CD14-positive monocyte (primary cell): ENCODE results near the gene MAOA. TPM values are rescaled to one million over a fixed set of nuclear protein-coding genes. Genes with fewer than 3 reads are reported as not detected.
A peak's percentile ranks its signal among the peaks of the same experiment; 100 is the strongest.

ENCODE experiments used
- DNase-seq, 3 donors: peaks; one replicate each; pipeline ENCODE4 v3.0.0-alpha.2; 2011 to 2022
- H2AFZ ChIP-seq: 2 replicates; pipeline ENCODE4 v1.6.0; 2012; ENCODE audit warnings: mild to moderate bottlenecking, low read depth, low read length, inconsistent platforms; ENCODE audit not compliant: insufficient read depth, poor library complexity, severe bottlenecking
- H3K27ac ChIP-seq, 2 donors: 1 replicate in 1 of 2; 2 replicates in 1 of 2; pipeline ENCODE4 v1.5.1; 2012 to 2013; ENCODE audit warnings: low read length in 2 of 2, control low read depth in 1 of 2, inconsistent platforms in 1 of 2, low read depth in 1 of 2, mild to moderate bottlenecking in 1 of 2
- H3K27me3 ChIP-seq, 2 donors: one replicate each; pipeline versions ENCODE4 v1.6.0 to v1.6.1; 2011 to 2013; ENCODE audit warnings: low read length in 2 of 2; ENCODE audit not compliant: control insufficient read depth in 2 of 2, insufficient read depth in 2 of 2
- H3K36me3 ChIP-seq, 2 donors: replicated peaks in 1 of 2; 1 replicate in 1 of 2; 2 replicates in 1 of 2; pipeline versions ENCODE4 v1.5.1 to v1.6.1; 2012 to 2013; ENCODE audit warnings: low read length in 2 of 2, control low read depth in 1 of 2, inconsistent platforms in 1 of 2, mild to moderate bottlenecking in 1 of 2; ENCODE audit not compliant: insufficient read depth in 2 of 2, control insufficient read depth in 1 of 2
- H3K4me1 ChIP-seq, 2 donors: 1 replicate in 1 of 2; 2 replicates in 1 of 2; pipeline versions ENCODE4 v1.5.1 to v1.6.1; 2012 to 2013; ENCODE audit warnings: low read length in 2 of 2, control low read depth in 1 of 2, inconsistent platforms in 1 of 2, mild to moderate bottlenecking in 1 of 2, moderate library complexity in 1 of 2; ENCODE audit not compliant: insufficient read depth in 2 of 2, control insufficient read depth in 1 of 2
- H3K4me2 ChIP-seq: replicated peaks from 2 replicates; pipeline ENCODE3; 2012; ENCODE audit warnings: low read length, moderate library complexity, mild to moderate bottlenecking; ENCODE audit not compliant: poor library complexity, severe bottlenecking; ENCODE audit errors: extremely low read depth
- H3K4me3 ChIP-seq, 3 experiments: fragments of 200-600 bp in 1 of 3; sonication (generic) in 1 of 3; replicated peaks in 1 of 3; 1 replicate in 2 of 3; 2 replicates in 1 of 3; pipeline ENCODE4 v1.5.1; 2011 to 2013; ENCODE audit warnings: low read length in 3 of 3, mild to moderate bottlenecking in 3 of 3, control low read depth in 2 of 3, low read depth in 2 of 3, inconsistent platforms in 1 of 3, moderate library complexity in 1 of 3
- H3K79me2 ChIP-seq: 2 replicates; pipeline ENCODE4 v1.6.0; 2012; ENCODE audit warnings: mild to moderate bottlenecking, control low read depth, inconsistent platforms, low read length, moderate library complexity; ENCODE audit not compliant: insufficient read depth
- H3K9ac ChIP-seq: 2 replicates; pipeline ENCODE4 v1.6.0; 2017; ENCODE audit warnings: low read length, mild to moderate bottlenecking; ENCODE audit not compliant: insufficient read depth, poor library complexity, severe bottlenecking
- H3K9me3 ChIP-seq, 2 donors: replicated peaks in 1 of 2; 1 replicate in 1 of 2; 2 replicates in 1 of 2; pipeline versions ENCODE4 v1.5.1 to v1.6.1; 2012 to 2013; ENCODE audit warnings: low read length in 2 of 2, control low read depth in 1 of 2; ENCODE audit not compliant: control insufficient read depth in 1 of 2, insufficient read depth in 1 of 2
- H4K20me1 ChIP-seq: 2 replicates; pipeline ENCODE4 v1.6.0; 2012; ENCODE audit warnings: mild to moderate bottlenecking, low read length, control low read depth, moderate library complexity; ENCODE audit not compliant: insufficient read depth
- H3K27ac Mint-ChIP-seq, 7 donors: one replicate each; pipeline ENCODE4 v1.8.0; 2020; ENCODE audit warnings: mild to moderate bottlenecking in 7 of 7, mixed read lengths in 7 of 7, moderate library complexity in 6 of 7, inconsistent platforms in 2 of 7
- H3K27me3 Mint-ChIP-seq, 3 donors: one replicate each; pipeline ENCODE4 v1.8.0; 2021 to 2022; ENCODE audit warnings: low read depth in 3 of 3, mild to moderate bottlenecking in 3 of 3, mixed read lengths in 3 of 3, moderate library complexity in 3 of 3, inconsistent platforms in 1 of 3
- H3K36me3 Mint-ChIP-seq, 2 donors: one replicate each; pipeline ENCODE4 v1.8.0; 2020; ENCODE audit warnings: mixed read lengths in 2 of 2, inconsistent platforms in 1 of 2, mild to moderate bottlenecking in 1 of 2
- H3K4me1 Mint-ChIP-seq: one replicate; pipeline ENCODE4 v1.8.0; 2020; ENCODE audit warnings: mild to moderate bottlenecking, mixed read lengths
- H3K4me3 Mint-ChIP-seq, 2 donors: one replicate each; pipeline ENCODE4 v1.8.0; 2020; ENCODE audit warnings: mild to moderate bottlenecking in 2 of 2, mixed read lengths in 2 of 2, moderate library complexity in 1 of 2
- H3K9me3 Mint-ChIP-seq, 7 donors: one replicate each; pipeline ENCODE4 v1.8.0; 2020 to 2022; ENCODE audit warnings: mixed read lengths in 7 of 7, mild to moderate bottlenecking in 6 of 7, moderate library complexity in 6 of 7, inconsistent platforms in 2 of 7
- WGBS: methylation state at CpG from one replicate; pipeline ENCODE4 v1.1.5; 2013; ENCODE audit warnings: missing lambda C conversion rate; ENCODE audit not compliant: insufficient coverage; 5-methylcytosine and 5-hydroxymethylcytosine counted together
- intact Hi-C, 2 donors: fragments of 100-400 bp; cut with micrococcal nuclease; formaldehyde crosslinking; loops; one replicate each; pipeline versions ENCODE4 v1.15.0 to v1.15.1; 2023
- polyA plus RNA-seq, 3 donors: library from polyadenylated mRNA; depleted of rRNA in 1 of 3; unstranded in 2 of 3; stranded (reverse) in 1 of 3; fragments of 300-500 nt in 2 of 3; fragments of >200 nt in 1 of 3; fragmentation: Illumina TruSeq in 2 of 3; gene quantifications; 1 replicate in 2 of 3; 2 replicates in 1 of 3; pipeline ENCODE4 v1.2.3, GENCODE V29; 2012 to 2021
- TF ChIP-seq, protein P1 (sequence below): fragments of 200-600 bp; IDR thresholded peaks from one replicate; pipeline ENCODE4 v1.8.0; 2022; ENCODE audit warnings: antibody characterized with exemption, mild to moderate bottlenecking

Gene MAOA
- polyA plus RNA-seq, 3 donors, result 0.11 to 0.56 (median 0.15) TPM

DNA sequence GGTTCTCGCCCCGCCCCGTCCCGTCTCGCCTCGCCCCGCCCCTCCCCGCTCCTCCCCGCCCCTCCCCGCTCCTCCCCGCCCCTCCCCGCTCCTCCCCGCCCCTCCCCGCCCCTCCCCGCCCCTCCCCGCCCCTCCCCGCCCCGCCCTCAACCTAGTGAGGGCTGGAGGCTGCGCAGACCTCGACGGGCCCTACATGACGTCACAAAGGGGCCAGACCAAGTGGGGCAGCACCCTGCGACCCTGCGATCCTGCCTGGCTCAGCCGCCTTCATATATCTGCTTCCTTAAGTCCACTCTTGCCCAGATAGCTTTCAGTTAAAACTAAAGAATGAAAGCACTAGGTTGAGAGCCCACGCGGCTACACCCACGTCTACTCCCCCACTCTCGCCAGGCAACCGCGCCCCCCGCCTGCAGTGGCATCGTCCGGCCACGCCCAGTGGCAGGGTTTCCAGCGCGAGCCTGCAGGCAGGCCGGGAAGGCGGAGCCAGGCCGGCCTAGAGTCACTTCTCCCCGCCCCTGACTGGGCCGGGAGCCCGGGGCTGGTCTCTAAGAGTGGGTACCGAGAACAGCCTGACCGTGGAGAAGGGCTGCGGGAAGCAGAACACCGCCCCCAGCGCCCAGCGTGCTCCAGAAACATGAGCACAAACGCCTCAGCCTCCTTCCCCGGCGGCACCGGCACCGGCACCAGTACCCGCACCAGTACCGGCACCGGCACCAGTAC, 1.5 kb upstream of the MAOA start:
- Histone ChIP-seq H3K27me3 (no peaks in the 10 kb centered on the region), H3K36me3 (no peaks in the 10 kb centered on the region), H3K79me2 (no peaks in the 10 kb centered on the region), H3K27ac (peak overlapping the region; percentile 55 to 88), H2AFZ (peak overlapping the region; percentile 74), H4K20me1 (no peaks in the 10 kb centered on the region), H3K9me3 (peaks cover 0 to 7% of the 10 kb centered on the region in 2 donors), H3K4me2 (peak overlapping the region; percentile 76), H3K4me1 (peaks cover 10 to 12% of the 10 kb centered on the region in 2 donors), H3K9ac (peak overlapping the region; percentile 76), H3K4me3 (peak overlapping the region; percentile 32 to 75 (median 65))
- H3K4me3 Mint-ChIP-seq, result peak overlapping the region; percentile 84 to 93
- no peaks in the 10 kb centered on the region for H3K36me3 Mint-ChIP-seq
- peak overlapping the region; percentile 96 to 100 (median 99) for H3K27ac Mint-ChIP-seq
- TF ChIP-seq, protein P1, sequence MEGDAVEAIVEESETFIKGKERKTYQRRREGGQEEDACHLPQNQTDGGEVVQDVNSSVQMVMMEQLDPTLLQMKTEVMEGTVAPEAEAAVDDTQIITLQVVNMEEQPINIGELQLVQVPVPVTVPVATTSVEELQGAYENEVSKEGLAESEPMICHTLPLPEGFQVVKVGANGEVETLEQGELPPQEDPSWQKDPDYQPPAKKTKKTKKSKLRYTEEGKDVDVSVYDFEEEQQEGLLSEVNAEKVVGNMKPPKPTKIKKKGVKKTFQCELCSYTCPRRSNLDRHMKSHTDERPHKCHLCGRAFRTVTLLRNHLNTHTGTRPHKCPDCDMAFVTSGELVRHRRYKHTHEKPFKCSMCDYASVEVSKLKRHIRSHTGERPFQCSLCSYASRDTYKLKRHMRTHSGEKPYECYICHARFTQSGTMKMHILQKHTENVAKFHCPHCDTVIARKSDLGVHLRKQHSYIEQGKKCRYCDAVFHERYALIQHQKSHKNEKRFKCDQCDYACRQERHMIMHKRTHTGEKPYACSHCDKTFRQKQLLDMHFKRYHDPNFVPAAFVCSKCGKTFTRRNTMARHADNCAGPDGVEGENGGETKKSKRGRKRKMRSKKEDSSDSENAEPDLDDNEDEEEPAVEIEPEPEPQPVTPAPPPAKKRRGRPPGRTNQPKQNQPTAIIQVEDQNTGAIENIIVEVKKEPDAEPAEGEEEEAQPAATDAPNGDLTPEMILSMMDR, result peak; percentile 13
- peaks cover 10% of the 10 kb centered on the region for H3K4me1 Mint-ChIP-seq
- peaks cover 9 to 15% (median 11%) of the 10 kb centered on the region in 3 donors for H3K27me3 Mint-ChIP-seq
- WGBS, result 0% methylated on average over 32 of the region's 57 CpGs
- intact Hi-C loops, result loop anchor here in 1 of 2 donors (5.0 to 10.0 kb wide), 2 partner anchors 70 to 98 kb away; no protein-coding TSS in a partner anchor
- peak; percentile 87 to 91 (median 91) for DNase-seq
- peaks cover 0 to 12% (median 4%) of the 10 kb centered on the region in 7 donors for H3K9me3 Mint-ChIP-seq

DNA sequence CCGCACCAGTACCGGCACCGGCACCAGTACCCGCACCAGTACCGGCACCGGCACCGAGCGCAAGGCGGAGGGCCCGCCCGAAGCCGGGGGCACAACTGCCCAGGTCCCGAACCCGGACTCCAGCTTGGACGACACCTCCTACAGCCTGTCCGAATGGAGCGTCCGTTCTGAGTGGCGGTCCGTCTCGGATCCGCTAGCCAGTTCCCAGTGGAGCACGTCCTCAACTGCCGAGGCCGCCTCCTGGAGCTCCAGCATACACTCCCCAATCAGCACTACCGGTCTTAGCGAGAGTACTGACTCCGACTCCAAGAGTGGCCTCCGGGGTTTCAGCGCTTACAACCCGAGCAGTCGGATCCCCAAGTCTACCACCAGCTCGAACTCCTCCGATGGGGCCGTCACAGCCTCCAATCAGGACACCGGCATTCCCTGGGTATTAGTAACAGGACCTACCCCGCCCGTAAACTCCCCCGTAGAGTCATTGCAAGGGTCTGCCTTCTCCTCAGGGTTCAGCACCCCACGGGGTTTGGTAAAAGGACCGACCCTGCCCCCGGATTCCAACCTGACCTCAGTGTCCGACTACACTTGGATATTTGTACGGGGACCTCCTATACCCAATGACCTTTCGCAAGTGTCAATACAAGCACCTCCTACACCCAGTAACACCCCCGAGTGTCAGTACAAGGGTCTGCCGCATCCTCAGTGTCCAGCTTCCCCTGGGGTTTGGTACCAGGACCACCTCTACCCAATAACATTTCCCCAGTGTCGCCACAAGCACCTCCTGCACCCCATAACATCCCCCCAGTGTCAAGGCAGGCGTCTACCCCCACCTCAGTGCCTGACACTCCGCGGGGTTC, 721 bp upstream of the MAOA start:
- H3K27me3 Mint-ChIP-seq, result peaks cover 9 to 15% (median 11%) of the 10 kb centered on the region in 3 donors
- DNase-seq, result peak in 2 of 3 donors; percentile 4 to 26
- H3K79me2 ChIP-seq, result no peaks in the 10 kb centered on the region
- no peaks in the 10 kb centered on the region for H3K36me3 Mint-ChIP-seq
- peak overlapping the region in 1 of 2 donors; percentile 88 for H3K27ac ChIP-seq
- under 1% methylated on average over 35 of the region's 51 CpGs for WGBS
- no peaks in the 10 kb centered on the region for H3K36me3 ChIP-seq
- no peaks in the 10 kb centered on the region for H4K20me1 ChIP-seq
- peak overlapping the region; percentile 32 to 75 (median 65) for H3K4me3 ChIP-seq
- TF ChIP-seq, protein P1, result peak; percentile 2
- peaks cover 10 to 12% of the 10 kb centered on the region in 2 donors for H3K4me1 ChIP-seq
- peak overlapping the region; percentile 76 for H3K9ac ChIP-seq
- peaks cover 10% of the 10 kb centered on the region for H3K4me1 Mint-ChIP-seq
- no peaks in the 10 kb centered on the region for H3K27me3 ChIP-seq
- intact Hi-C loops, result loop anchor here in 1 of 2 donors (5.0 to 10.0 kb wide), 2 partner anchors 69 to 97 kb away; no protein-coding TSS in a partner anchor
- H3K9me3 Mint-ChIP-seq, result peaks cover 0 to 10% (median 4%) of the 10 kb centered on the region in 7 donors
- H3K4me2 ChIP-seq, result peak overlapping the region; percentile 76
- peak overlapping the region; percentile 84 to 93 for H3K4me3 Mint-ChIP-seq
- H2AFZ ChIP-seq, result peak overlapping the region; percentile 74
- H3K9me3 ChIP-seq, result peaks cover 0 to 7% of the 10 kb centered on the region in 2 donors
- peak overlapping the region in 4 of 7 donors; percentile 99 to 100 (median 99) for H3K27ac Mint-ChIP-seq
